SK-MEL-5 (cell line): Measurements from ENCODE around the gene ZNF300. TPM values are rescaled to one million over a fixed set of nuclear protein-coding genes. Genes with fewer than 3 reads are reported as not detected.
A peak's percentile ranks its signal among the peaks of the same experiment; 100 is the strongest.
"Not testable (repeated sequence)": the region's sequence is repeated elsewhere in the genome, so short reads cannot be mapped to it uniquely, and the experiment has no call there.

Source experiments
- DNase-seq: peaks from one replicate; pipeline ENCODE4 v3.0.0-alpha.2; 2016; ENCODE audit warnings: low read depth, low spot score
- in situ Hi-C: cut with HindIII; loops from 2 replicates; pipeline ENCODE4 v1.10.0; 2016; ENCODE audit warnings: low sequenced_read_pairs, high pct_unique_total_duplicates, low pct_unique_long_range_greater_than_20kb
- total RNA-seq: library from RNA; depleted of rRNA; stranded (reverse); fragments of >200 nt; shearing (Covaris generic); gene quantifications from 2 replicates; pipeline ENCODE4 v1.2.3, GENCODE V29; 2014; rRNA removed

ZNF300 gene
- total RNA-seq, 1 experiment from 2014 or later = 4.4 TPM

DNA sequence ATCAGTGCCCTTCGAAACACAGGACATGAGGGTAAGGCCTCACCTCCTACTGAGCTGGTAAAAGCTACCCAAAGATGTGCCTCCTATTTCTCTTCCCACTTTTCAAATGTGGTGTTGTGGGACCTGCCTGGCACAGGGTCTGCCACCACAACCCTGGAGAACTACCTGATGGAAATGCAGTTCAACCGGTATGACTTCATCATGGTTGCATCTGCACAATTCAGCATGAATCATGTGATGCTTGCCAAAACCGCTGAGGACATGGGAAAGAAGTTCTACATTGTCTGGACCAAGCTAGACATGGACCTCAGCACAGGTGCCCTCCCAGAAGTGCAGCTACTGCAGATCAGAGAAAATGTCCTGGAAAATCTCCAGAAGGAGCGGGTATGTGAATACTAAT lies 56.5 kb downstream of the ZNF300 start:
- in situ Hi-C loops = no loop called here
- DNase-seq = no peak

DNA sequence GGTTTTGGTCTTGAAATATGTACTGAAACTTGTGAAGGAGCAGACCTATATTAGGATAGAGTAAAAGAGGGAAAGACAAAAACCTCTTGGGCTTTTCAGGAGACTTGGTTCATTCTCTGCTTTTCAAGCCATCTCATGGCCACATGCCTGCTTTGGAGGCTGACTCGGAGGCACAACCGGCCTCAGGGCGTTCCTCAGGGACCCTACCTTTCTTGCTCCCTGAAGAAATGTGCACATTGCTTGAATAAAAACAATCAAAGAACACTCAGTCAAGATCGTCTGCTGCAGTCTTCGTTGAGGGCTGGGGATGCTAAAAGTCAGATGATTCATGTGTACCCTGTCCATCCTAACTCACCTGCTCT lies 57.5 kb downstream of the ZNF300 start:
- in situ Hi-C loops = no loop called here
- no peak for DNase-seq

DNA sequence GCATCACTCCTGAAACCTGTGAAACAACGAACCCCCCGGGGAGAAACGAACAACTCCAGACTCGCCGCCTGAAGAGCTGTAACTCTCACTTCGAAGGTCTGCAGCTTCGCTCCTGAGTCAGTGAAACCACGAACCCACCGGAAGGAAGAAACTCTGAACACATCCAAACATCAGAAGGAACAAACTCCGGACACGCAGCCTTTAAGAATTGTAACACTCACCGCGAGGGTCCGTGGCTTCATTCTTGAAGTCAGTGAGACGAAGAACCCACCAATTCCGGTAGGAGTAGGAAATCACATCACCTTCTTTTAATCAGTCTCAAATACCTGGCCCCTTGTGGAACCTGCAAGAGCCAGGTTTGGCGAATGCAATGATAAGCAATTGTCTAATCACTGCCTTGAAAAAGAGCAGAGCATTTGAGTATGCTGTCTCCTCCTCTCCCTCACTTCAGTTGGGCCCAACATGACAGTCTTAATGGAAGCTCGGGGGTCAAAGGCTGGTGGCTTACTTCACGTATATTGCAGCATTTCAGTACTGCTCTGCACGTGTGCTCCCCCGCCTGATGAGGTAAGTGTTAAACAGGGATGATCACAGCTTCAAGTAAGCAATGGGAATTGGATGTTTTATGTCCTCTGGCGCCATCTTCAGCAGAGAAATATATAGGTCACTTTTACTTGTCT lies 58.0 kb downstream of the ZNF300 start:
- in situ Hi-C loops = no loop called here

DNA sequence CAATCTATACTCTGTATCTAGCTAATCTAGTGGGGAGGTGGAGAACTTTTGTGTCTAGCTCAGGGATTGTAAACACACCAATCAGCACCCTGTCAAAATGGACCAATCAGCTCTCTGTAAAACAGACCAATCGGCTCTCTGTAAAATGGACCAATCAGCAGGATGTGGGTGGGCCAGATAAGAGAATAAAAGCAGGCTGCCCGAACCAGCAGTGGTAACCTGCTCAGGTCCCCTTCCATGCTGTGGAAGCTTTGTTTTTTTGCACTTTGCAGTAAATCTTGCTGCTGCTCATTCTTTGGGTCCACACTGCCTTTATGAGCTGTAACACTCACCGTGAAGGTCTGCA lies 58.5 kb downstream of the ZNF300 start, which contains the start of gene IRGM:
Gene IRGM (plus strand): TSS at position 214 of the 346 bp plus-strand sequence. CDS start 1,603 bp downstream, outside the sequence.
- in situ Hi-C loops, DNase-seq: not testable (repeated sequence)

More for the DNA sequence above, 58.0 kb downstream of the ZNF300 start:
- DNase-seq = peak; percentile 77

DNA sequence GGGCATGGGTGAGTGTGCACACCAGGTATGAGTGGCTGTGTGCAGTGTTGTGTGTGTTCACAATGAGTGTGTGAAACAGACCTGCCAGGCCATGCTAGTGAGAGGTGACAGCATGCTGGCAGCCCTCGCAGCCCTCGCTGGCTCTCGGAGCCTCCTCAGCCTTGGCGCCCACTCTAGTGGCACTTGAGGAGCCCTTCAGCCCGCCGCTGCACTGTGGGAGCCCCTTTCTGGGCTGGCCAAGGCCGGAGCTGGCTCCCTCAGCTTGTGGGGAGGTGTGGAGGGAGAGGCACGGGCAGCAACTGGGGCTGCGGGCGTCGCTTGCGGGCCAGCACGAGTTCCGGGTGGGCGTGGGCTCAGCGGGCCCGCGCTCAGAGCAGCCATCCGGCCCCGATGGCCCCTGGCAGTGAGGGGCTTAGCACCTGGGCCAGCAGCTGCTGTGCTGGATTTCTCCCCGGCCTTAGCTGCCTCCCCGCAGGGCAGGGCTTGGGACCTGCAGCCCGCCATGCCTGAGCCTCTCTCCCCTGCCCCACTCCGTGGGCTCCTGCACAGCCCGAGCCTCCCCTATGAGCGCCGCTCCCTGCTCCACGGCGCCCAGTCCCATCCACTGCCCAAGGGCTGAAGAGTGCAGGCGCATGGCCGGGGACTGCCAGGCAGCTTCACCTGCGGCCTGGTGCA lies 59.5 kb downstream of the ZNF300 start:
- in situ Hi-C loops, DNase-seq: not testable (repeated sequence)

Other genes starting within 250 kb of the ZNF300 start
- not detected in 2 replicates for gene MYOZ3, start 243.7 kb downstream of the ZNF300 start, total RNA-seq
- 20.9 and 24.8 TPM in 2 replicates for gene RBM22, start 203.9 kb downstream of the ZNF300 start, total RNA-seq
- gene DCTN4, start 146.0 kb downstream of the ZNF300 start, total RNA-seq = 43.1 and 45.0 TPM in 2 replicates
- 6.9 and 9.5 TPM in 2 replicates for gene SMIM3, start 126.2 kb downstream of the ZNF300 start, total RNA-seq
- gene IRGM, start 58.5 kb downstream of the ZNF300 start, total RNA-seq = not detected in 2 replicates
- 0.13 and 1.2 TPM in 2 replicates for gene GPX3, start 115.6 kb upstream of the ZNF300 start, total RNA-seq
- 40.4 and 43.9 TPM in 2 replicates for gene TNIP1, start 176.1 kb upstream of the ZNF300 start, total RNA-seq